Measurements from ENCODE around the gene B3GAT1.

Gene B3GAT1

DNA sequence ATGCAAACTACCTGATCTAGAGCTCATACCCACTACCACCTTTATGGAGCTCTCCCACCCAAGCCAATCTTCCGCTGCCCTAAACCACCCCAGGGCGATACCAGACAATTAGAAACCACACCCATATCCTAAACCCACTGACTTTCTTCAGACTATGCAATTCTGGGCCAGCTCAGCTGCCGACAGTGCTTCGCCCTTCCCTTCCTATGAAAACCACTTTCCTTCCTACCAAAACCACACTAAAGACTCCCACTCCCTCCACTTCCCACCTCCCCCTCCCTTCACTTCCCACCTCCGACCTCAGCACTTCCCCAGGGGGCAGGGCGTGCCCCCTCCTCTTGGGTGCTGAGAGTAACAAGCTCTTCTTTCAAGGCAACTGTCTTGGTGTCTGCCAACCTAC, 25.1 kb downstream of the B3GAT1 start:
- no peak for DNase-seq
- Histone ChIP-seq H3K27ac (no peak overlapping the region), H3K4me1 (peaks cover 0 to 4% (median 2%) of the 10 kb centered on the region in 4 donors), H3K4me3 (no peak overlapping the region), H3K36me3 (no peaks in the 10 kb centered on the region), H3K27me3 (peaks cover 0 to 41% of the 10 kb centered on the region in 2 donors), H3K9me3 (no peaks in the 10 kb centered on the region)
- intact Hi-C loops (cut with DNase I; ENCODE audit: low total_unique reads): no loop called here
- TF ChIP-seq, protein P1, sequence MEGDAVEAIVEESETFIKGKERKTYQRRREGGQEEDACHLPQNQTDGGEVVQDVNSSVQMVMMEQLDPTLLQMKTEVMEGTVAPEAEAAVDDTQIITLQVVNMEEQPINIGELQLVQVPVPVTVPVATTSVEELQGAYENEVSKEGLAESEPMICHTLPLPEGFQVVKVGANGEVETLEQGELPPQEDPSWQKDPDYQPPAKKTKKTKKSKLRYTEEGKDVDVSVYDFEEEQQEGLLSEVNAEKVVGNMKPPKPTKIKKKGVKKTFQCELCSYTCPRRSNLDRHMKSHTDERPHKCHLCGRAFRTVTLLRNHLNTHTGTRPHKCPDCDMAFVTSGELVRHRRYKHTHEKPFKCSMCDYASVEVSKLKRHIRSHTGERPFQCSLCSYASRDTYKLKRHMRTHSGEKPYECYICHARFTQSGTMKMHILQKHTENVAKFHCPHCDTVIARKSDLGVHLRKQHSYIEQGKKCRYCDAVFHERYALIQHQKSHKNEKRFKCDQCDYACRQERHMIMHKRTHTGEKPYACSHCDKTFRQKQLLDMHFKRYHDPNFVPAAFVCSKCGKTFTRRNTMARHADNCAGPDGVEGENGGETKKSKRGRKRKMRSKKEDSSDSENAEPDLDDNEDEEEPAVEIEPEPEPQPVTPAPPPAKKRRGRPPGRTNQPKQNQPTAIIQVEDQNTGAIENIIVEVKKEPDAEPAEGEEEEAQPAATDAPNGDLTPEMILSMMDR (IDR thresholded peaks at IDR 0.05): no peak

DNA sequence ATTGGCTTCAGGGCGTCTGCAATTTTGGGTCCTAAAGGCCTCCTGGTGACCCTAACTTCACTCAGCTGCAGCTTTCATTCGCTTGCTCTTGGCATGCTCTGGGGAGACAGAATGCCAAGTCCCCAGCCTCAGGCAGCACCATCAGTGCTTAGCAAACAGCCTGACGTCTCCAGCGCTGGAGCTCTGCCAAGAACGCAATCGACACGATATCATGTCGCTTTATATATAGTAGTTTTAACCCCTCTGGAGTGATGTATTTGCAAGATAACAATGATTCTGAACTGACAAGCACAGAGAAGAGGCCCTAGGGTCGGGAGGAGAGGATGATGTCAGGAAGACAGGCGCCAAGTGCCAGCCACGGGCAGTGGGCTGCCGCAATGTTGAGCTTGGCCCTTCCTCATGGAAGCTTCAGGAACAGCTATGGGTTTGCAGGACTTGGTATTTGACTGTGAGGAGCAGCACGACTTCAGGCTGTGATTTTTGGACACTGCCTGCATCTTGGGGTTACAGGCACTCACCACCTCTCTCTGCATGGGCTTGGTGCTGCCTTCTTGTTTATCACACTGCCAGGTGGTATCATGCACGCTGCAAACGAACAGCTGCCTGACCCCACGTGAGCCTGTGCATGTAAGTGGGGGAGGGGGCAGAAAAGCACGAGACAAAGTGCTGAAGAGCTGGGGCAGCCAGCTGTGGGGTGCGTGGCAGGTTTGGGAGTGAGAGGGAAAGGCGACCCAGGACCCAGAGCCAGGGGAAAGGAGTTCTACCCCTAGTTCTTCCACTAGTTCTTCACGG, 26.1 kb downstream of the B3GAT1 start:
- Histone ChIP-seq H3K9me3 (no peaks in the 10 kb centered on the region), H3K4me3 (no peak overlapping the region), H3K36me3 (no peaks in the 10 kb centered on the region), H3K4me1 (peaks cover 0 to 4% (median 2%) of the 10 kb centered on the region in 4 donors), H3K27me3 (peaks cover 0 to 32% of the 10 kb centered on the region in 2 donors), H3K27ac (no peak overlapping the region)
- no peak for DNase-seq
- intact Hi-C loops (cut with DNase I; ENCODE audit: low total_unique reads): no loop called here
- TF ChIP-seq, protein P1 (IDR thresholded peaks at IDR 0.05): no peak

DNA sequence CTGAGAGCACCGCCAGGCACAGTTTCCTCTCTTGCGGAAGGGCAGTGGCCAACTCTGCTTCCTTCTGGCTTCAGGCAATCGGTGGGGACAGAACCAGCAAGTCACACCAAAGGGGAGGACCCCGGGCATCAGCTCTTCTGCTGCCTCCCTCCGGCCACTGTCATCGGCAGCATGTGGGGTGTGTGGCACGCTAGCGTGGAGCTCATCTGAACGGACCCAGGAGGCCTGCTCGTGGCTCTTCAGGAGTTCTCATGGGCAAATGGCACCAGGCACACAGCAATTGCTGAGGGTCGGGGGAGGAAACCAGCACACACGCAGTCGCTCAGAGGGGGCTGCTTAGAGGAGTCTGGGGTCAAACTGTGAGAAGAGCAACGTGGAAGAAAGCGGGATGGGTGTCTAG, 26.9 kb downstream of the B3GAT1 start:
- DNase-seq: no peak
- Histone ChIP-seq H3K4me1 (peaks cover 0 to 4% (median 2%) of the 10 kb centered on the region in 4 donors), H3K9me3 (no peaks in the 10 kb centered on the region), H3K36me3 (no peaks in the 10 kb centered on the region), H3K27me3 (peaks cover 0 to 24% of the 10 kb centered on the region in 2 donors), H3K27ac (no peak overlapping the region), H3K4me3 (no peak overlapping the region)
- TF ChIP-seq, protein P1 (IDR thresholded peaks at IDR 0.05): no peak
- intact Hi-C loops (cut with DNase I; ENCODE audit: low total_unique reads): no loop called here

DNA sequence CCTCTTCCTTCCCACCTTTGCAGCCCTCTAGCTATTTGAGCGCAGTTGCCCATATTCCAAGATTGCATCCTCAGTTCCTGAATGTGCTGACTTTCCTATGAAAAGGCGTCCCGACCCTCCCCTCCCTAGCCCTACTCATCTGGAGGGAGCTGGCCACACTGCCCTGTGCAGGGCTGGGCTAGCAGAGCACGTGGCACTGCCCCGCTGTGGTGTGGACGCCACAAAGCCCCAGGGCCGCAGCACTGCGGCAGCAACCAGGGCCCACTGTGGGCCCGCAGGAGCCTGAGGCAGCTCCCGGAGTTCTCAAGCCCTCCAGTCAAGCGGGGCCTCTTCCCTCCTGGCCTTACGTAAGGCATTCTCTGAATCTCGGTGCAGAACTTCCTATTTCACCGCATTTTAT, 27.6 kb downstream of the B3GAT1 start:
- intact Hi-C loops (cut with DNase I; ENCODE audit: low total_unique reads): no loop called here
- peaks cover 0 to 4% (median 2%) of the 10 kb centered on the region in 4 donors for H3K4me1 ChIP-seq
- no peak for DNase-seq
- no peak overlapping the region for H3K27ac ChIP-seq
- H3K27me3 ChIP-seq: peaks cover 0 to 20% of the 10 kb centered on the region in 2 donors
- H3K9me3 ChIP-seq: no peaks in the 10 kb centered on the region
- no peak overlapping the region for H3K4me3 ChIP-seq
- H3K36me3 ChIP-seq: no peaks in the 10 kb centered on the region
- TF ChIP-seq, protein P1 (IDR thresholded peaks at IDR 0.05): no peak

DNA sequence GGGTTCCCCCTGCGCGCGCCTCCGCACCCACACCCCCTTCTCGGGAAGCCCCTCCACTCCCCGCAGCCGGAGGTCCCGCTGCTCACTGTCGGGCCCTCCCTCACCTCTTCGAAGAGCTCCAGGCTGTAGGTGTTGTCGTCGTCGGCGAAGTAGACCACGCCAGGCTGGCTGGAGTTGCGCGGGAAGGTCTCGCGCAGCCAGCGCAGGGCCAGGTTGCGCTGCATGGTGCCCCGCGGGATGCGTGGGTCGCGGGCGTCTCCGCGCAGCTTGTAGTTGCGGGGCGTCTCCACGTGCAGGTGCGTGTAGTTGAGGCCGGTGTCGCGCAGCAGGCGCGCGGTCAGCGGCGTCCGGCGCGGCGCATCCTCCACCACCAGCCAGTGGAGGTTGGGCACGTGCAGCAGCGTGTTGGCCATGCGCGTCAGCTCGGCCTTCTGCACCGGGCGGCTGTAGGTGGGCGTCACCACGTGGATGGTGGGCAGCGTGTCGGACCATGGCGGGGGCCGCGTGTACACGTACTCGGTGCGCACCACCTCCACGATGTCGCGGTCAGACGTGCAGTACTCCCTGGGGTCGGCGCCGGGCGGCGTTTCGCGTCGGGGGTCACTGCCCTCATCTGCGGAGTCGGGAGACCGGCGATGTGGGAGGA, 28.3 kb downstream of the B3GAT1 start:
- Histone ChIP-seq H3K27ac (no peak overlapping the region), H3K4me3 (no peak overlapping the region), H3K36me3 (no peaks in the 10 kb centered on the region), H3K4me1 (peaks cover 0 to 4% (median 2%) of the 10 kb centered on the region in 4 donors), H3K27me3 (peaks cover 0 to 20% of the 10 kb centered on the region in 2 donors), H3K9me3 (no peaks in the 10 kb centered on the region)
- intact Hi-C loops (cut with DNase I; ENCODE audit: low total_unique reads): no loop called here
- TF ChIP-seq, protein P1 (IDR thresholded peaks at IDR 0.05): no peak
- DNase-seq: no peak

Data from tibial artery (tissue), 4 donors.